NOMO-1 treated with dmso at 0.1 percent for 144 hours (cell line): ENCODE data around the gene HDAC10.
A peak's percentile ranks its signal among the peaks of the same experiment; 100 is the strongest.

Source experiments
- DNase-seq: peaks from one replicate; lab custom pipeline; 2025; ENCODE audit not compliant: unreplicated experiment; lab: John Stamatoyannopoulos, UW

The HDAC10 gene

DNA sequence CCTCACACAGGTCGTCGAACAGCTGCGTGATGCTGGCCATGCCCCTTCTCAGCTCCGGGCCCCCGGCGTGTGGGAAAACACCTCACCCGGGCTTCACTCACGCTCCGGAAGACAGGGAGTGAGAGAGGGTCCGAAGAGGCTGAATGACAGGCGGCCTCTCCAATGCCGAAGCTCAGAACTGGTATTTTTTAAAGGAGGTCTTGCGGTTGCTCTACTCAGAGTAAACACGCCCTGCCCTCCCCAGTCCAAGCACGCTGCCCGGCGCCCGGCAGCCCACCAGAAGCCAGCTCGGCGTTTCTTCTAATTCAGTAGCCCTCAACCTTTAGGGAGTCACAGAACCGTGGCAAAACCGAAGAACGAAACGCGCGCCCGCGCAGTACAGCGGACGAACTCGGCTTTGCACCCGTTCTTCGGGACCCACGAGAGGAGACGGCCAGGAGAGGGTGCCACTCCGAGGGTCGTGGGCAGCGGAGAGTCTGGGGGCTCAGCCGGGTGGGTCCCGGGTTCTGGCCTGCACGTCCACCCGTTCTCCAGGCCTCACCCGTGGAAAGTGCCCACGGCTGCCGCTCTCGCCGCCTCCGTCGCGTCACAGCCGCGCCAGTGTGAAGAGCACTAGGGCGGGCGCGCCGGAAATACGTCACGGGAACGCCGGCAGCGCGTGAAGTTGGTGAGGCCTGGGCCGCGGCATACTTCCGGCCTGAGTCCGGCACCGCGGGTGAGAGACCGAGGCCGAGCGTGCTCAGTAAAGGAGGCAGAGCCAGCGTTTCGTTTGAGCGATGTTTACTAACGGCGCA lies 6.4 kb downstream of the HDAC10 start, which contains the start of gene TUBGCP6:
TSS of gene TUBGCP6 (minus strand) at position 604 of the 794 bp plus-strand sequence. CDS start at position 40, 564 bp downstream.
- DNase-seq = peak; percentile 89

DNA sequence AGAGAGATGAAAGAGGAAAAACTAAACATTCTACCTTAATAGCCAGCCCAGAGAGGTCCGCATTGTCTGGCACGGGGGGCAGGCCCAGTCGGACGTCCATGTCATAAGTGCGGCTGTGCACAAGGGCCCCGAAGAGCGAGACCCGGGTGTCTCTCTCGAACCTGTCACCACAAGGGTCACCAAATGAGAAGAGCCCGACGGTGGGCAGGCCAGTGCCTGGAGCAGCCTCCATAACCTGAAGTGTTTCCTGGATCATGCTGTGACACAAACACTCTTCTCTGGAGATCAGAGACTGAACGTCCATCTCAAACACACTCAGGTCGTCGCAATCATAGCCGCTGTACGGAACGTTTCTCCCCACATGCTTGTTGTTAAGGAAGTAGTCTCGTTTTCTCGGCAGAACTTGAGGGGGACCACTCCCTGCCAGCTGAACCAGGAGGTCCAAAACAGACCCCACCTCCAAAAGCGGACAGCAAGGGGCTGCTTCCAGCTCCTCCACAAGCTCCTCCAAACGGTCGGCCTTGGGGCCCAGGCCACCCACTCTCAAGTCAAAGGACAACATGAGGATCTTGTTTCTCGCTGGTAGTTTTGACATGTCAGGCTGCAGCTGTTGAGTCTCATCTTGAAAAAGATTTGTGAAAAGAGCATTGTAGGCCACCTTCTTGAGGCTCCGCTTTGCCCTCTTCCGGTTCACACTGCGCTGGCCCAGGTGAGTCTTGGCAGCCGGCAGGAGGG lies 7.2 kb downstream of the HDAC10 start:
- no peak for DNase-seq

DNA sequence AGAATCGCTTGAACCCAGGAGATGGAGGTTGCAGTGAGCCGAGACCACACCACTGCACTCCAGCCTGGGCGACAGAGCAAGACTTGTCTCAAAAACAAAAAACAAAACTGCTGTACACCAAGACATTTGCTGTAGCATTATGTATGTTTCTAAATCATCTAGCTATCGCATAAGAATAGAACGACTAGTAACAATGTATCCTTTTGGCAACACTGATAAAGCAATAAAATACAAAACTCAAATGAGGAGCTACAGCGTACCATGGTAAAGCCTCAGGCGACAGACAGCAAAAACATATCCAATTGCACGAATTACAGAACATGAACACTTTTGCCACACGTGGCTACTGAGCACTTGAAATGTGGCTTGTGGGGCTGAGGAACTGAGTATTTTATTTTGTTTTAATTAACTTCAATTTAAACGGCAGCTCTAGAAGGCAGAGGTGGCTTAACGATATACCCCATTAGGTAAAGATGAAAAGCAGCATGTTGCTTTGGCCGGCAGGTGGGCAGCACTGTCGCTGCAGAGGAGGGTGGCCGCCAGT lies 8.6 kb downstream of the HDAC10 start:
- DNase-seq = no peak

GRCh38 chr22:50238755-50239154 lies 12.3 kb downstream of the HDAC10 start:
- DNase-seq = no peak

DNA sequence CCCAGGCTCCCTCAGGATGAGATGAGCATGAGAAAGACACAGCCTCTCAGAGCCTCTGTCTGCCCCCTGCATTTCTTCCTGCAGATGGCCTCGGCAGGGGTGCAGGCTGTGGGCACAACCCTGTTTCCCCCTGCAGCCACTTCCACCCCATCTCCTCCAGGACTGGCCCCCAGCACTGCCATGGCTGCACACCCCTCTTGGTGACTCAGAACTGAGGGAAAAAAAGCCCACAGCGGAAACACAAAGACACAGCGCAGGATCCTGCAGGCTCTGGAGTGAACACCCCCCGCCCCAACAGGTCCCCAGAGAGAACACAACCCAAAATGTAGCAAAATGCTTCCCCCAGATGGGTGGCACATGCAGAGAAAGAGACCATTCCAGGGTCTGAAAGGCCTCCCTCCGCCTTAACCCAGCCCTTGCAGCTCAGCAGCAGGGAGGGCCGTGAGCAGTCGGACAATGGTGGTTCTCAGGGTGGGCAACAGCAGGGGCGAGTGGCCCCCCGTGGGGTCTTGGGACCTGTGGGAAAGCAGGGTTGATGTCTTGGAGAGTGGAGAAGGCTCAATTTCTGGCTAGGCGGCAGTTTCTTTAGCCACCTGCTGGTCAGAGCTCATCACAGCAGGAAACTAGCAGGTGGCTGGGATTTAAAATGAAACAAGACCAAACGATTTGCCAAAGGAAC lies 14.2 kb downstream of the HDAC10 start:
- DNase-seq = no peak

DNA sequence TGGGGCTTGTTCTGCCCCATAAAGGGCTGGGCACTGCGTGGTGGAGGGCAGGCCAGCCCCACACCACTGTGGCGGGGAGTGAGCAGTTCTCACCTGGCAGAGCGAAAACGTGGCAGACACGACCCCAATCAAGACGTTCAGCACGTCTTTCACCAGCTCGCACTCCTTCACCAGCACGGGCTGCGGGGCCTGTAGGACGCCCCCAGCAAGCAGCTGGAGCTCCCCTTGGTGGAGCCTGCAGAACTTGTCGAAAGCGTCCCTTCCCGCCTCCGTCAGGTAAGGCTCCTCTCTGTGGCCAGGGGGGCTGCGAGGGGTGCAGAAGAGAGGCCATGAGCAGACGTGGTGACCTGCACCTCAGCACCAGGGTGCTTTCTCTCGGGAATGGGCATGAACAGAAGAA lies 17.8 kb downstream of the HDAC10 start:
- DNase-seq = no peak

DNA sequence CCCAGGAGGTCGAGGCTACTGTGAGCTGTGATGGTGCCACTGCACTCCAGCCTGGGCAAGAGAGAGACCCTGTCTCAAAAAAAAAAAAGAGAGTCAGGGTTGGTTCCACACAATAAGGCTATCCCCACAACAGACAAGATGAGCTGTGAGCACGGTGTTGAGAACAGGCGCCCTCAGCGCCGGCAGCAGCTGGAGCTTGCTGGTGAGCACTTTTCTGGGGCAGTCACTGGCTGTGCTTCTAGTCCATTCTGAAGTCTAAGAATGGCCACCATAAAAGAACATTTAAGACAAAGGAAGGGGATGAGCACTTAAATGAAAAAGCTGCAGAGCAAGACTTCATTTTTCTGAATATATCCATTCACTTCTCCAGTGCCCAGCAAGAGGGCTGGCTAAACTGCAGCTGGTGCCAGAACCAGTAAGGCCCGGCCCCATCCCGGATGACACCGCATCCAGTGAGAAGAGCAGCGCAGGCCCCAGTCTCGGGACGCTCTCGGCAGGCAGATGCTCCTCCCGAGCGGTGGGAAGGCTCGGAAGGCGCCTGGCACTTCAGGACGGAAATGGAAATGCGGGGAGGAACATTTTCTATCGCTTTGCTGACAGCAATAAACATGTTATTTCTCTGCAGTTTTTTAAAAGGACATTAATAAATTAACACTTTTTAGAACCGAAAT lies 18.4 kb downstream of the HDAC10 start:
- DNase-seq = no peak

DNA sequence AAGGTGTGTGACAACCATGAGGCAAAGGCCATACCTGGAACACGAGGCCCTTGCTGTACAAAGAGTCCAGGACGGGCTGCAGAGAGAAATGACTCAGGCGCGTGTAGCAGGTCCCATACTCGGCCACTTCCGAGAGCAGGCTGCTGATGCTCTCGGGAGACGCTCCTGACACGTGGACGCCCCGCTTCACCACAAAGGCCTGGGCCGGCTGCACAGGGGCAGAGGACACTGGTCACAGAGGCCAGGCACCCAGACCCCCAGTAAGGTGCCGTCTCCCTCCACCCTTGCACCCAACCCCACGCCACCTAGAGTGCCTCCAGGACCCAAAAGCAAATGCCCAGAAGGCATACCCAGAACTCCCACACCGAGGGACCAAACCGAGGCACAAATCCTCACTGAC lies 21.7 kb downstream of the HDAC10 start:
- DNase-seq = no peak

DNA sequence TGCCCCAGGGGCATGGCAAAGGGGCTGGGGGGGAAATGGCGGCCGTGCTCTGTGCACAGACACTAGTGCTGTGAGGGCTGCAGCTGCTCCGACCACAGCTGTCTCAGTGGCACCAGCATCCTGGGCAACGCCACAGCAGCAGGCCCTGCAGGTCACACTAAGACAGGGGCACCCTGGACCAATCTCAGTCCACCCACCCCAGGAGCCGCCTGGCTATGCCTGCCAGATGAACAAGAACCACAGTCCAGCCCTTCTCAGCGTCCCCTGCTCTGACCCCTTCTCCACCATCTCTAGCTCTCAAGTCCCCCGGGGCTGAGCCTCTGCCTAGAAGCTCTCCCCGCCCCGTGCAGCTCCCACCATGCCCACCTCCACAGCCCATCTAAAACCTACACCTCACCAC lies 22.7 kb downstream of the HDAC10 start:
- DNase-seq = no peak

- no peak for DNase-seq
These were observed 23.4 kb downstream of the HDAC10 start for GRCh38 chr22:50227579-50228215.

DNA sequence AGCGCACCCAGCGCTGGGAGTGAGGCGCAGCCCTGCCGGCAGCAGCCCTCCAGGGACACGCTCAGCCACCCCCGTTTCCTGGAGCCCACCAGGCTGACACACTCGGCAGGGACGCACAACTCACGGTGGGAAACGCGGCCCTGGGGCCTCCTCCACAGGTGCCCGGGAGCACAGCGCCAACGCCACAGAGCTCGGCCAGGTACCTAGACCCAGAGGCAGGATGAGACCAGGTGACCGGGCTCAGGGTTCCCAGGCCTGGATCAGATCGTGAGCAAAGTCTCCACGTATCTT lies 24.2 kb downstream of the HDAC10 start:
- no peak for DNase-seq

DNA sequence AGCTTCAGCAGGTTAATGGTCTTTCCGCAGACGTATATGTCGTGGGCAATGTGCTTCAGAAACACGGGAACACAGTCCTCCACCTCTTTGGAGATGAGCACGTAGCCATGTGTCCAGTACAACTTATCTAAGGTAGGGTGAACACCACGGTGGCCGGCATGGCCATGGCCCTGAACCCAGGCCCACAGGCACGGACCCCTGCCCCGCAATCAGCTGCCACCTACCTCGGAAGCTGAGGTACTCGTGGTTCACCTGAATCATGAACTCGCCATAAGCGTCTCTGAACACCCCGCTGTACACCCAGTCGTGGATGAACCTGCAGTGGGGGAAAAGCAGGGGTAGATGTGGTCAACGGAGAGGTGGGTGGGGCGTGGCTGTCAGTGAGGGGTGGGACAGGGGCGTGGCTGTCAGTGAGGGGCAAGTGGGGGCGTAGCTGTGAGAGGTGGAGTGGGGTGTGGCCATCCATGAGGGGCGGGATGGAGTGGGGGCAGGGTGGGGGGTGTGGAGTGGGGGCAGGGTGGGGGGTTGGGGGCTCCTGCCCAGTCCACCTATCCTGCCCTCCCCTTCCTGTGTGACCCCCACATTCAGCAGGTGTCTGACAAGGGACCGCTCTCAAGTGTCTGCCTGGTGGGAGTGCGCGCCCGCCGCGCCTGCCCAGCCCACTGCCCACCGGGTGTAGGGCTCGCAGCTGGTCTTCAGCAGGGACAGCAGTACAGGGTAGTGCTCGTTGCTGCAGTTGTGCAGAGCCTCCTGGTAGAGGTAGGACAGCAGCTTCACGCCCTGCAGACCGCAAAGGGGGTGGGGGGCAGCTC lies 24.8 kb downstream of the HDAC10 start:
- no peak for DNase-seq

GRCh38 chr22:50225200-50225969 lies 25.7 kb downstream of the HDAC10 start:
- no peak for DNase-seq

DNA sequence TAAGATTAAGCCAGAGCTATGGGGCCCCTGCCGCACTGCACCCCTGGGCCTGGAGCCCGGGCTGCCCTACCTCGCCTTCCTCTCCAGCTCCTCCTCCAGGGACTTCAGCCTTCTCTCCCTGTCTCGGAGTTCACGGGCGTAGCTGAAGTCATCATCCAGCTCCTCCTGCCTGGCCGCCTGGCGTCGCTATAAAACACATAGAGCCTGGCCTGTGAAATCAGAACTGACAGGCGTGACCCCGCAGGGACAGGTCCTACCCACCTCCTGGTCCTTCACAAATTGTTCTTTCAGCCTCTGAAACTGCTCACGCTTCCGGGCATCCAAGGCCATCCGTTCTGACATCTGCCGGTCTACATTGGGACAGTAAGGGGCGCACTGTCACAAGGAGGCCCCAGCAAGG lies 27.0 kb downstream of the HDAC10 start:
- DNase-seq = no peak

- DNase-seq = no peak
These were observed 28.6 kb downstream of the HDAC10 start for GRCh38 chr22:50222508-50222907.

GRCh38 chr22:50221410-50222300 lies 29.4 kb downstream of the HDAC10 start:
- no peak for DNase-seq

GRCh38 chr22:50220603-50221409 lies 30.3 kb downstream of the HDAC10 start:
- DNase-seq = no peak
